H9 (cell line): ENCODE measurements around the gene IGF1R. TPM values are rescaled to one million over a fixed set of nuclear protein-coding genes. Genes with fewer than 3 reads are reported as not detected.

Experiments used
- DNase-seq: peaks from one replicate; pipeline ENCODE4 v3.0.0-alpha.2; 2017
- H2AFZ ChIP-seq: one replicate; pipeline ENCODE4 v1.6.1; 2013; ENCODE audit warnings: mild to moderate bottlenecking, low read length, control low read depth, moderate library complexity
- H2AK5ac ChIP-seq: 2 replicates; pipeline ENCODE4 v1.6.1; 2013; ENCODE audit warnings: low read length, control low read depth, mixed read lengths; ENCODE audit not compliant: insufficient read length
- H2BK120ac ChIP-seq: one replicate; pipeline ENCODE4 v1.6.1; 2013; ENCODE audit warnings: low read depth, mild to moderate bottlenecking, low read length, control low read depth, inconsistent platforms; ENCODE audit not compliant: poor library complexity, severe bottlenecking
- H2BK12ac ChIP-seq: 2 replicates; pipeline ENCODE4 v1.6.1; 2013; ENCODE audit warnings: low read length, control low read depth, mixed read lengths, low read depth; ENCODE audit not compliant: insufficient read length
- H2BK15ac ChIP-seq: 2 replicates; pipeline ENCODE4 v1.6.1; 2013; ENCODE audit warnings: low read depth, low read length, control low read depth
- H2BK20ac ChIP-seq: one replicate; pipeline ENCODE4 v1.6.1; 2013; ENCODE audit warnings: low read depth, mild to moderate bottlenecking, low read length, control low read depth, inconsistent platforms; ENCODE audit not compliant: poor library complexity, severe bottlenecking
- H2BK5ac ChIP-seq: 2 replicates; pipeline ENCODE4 v1.6.1; 2013; ENCODE audit warnings: low read length, control low read depth, mixed read lengths; ENCODE audit not compliant: insufficient read length
- H3K14ac ChIP-seq: 2 replicates; pipeline ENCODE4 v1.6.1; 2013; ENCODE audit warnings: low read length, control low read depth; ENCODE audit not compliant: insufficient read depth
- H3K18ac ChIP-seq: 2 replicates; pipeline ENCODE4 v1.6.1; 2013; ENCODE audit warnings: low read depth, mild to moderate bottlenecking, mixed read lengths, low read length, control low read depth; ENCODE audit not compliant: insufficient read length
- H3K23ac ChIP-seq: 2 replicates; pipeline ENCODE4 v1.6.1; 2013; ENCODE audit warnings: low read length, control low read depth, mixed read lengths, low read depth; ENCODE audit not compliant: insufficient read length
- H3K23me2 ChIP-seq: 2 replicates; pipeline ENCODE4 v1.6.1; 2013; ENCODE audit warnings: low read depth, mild to moderate bottlenecking, mixed read lengths, low read length, control low read depth; ENCODE audit not compliant: insufficient read length, poor library complexity, severe bottlenecking
- H3K27ac ChIP-seq: 2 replicates; pipeline ENCODE4 v1.5.1; 2013; ENCODE audit warnings: low read length, control low read depth, mixed read lengths, low read depth; ENCODE audit not compliant: insufficient read length
- H3K27me3 ChIP-seq: 2 replicates; pipeline ENCODE4 v1.6.1; 2013; ENCODE audit warnings: low read length, control low read depth, inconsistent platforms; ENCODE audit not compliant: insufficient read depth
- H3K4ac ChIP-seq: 2 replicates; pipeline ENCODE4 v1.6.1; 2013; ENCODE audit warnings: low read depth, mild to moderate bottlenecking, control low read depth, inconsistent platforms, low read length, moderate library complexity
- H3K4me1 ChIP-seq: 2 replicates; pipeline ENCODE4 v1.6.1; 2013; ENCODE audit warnings: low read length, control low read depth, inconsistent platforms; ENCODE audit not compliant: insufficient read depth
- H3K4me2 ChIP-seq: 2 replicates; pipeline ENCODE4 v1.6.1; 2013; ENCODE audit warnings: low read length, control low read depth, mixed read lengths; ENCODE audit not compliant: insufficient read length, insufficient read depth
- H3K56ac ChIP-seq: 2 replicates; pipeline ENCODE4 v1.6.1; 2013; ENCODE audit warnings: low read depth, mild to moderate bottlenecking, mixed read lengths, low read length, control low read depth; ENCODE audit not compliant: insufficient read length
- H3K79me1 ChIP-seq: 2 replicates; pipeline ENCODE4 v1.6.1; 2013; ENCODE audit warnings: low read depth, mild to moderate bottlenecking, moderate library complexity, low read length, control low read depth, inconsistent platforms; ENCODE audit not compliant: insufficient read depth, poor library complexity, severe bottlenecking
- H3K79me2 ChIP-seq: 2 replicates; pipeline ENCODE4 v1.6.1; 2013; ENCODE audit warnings: low read length, control low read depth, inconsistent platforms; ENCODE audit not compliant: insufficient read depth
- H3K9ac ChIP-seq: 2 replicates; pipeline ENCODE4 v1.6.1; 2013; ENCODE audit warnings: low read length, control low read depth, mixed read lengths; ENCODE audit not compliant: insufficient read length; ENCODE audit errors: extremely low read depth
- H3K9me3 ChIP-seq: one replicate; pipeline ENCODE4 v1.6.1; 2013; ENCODE audit warnings: low read depth, low read length, inconsistent platforms; ENCODE audit not compliant: control insufficient read depth
- H3T11ph ChIP-seq: one replicate; pipeline ENCODE4 v1.6.1; 2013; ENCODE audit warnings: mild to moderate bottlenecking, low read length, control low read depth, inconsistent platforms
- H4K20me1 ChIP-seq: one replicate; pipeline ENCODE4 v1.6.1; 2013; ENCODE audit not compliant: control insufficient read depth, insufficient read length, insufficient read depth
- H4K5ac ChIP-seq: 2 replicates; pipeline ENCODE4 v1.6.1; 2013; ENCODE audit warnings: low read depth, mild to moderate bottlenecking, mixed read lengths, low read length, control low read depth; ENCODE audit not compliant: insufficient read length
- H4K8ac ChIP-seq: replicated peaks from 2 replicates; pipeline ENCODE4 v1.6.1; 2013; ENCODE audit warnings: low read length, control low read depth, mixed read lengths, low read depth; ENCODE audit not compliant: insufficient read length
- H4K91ac ChIP-seq: 2 replicates; pipeline ENCODE4 v1.6.1; 2013; ENCODE audit warnings: low read depth, mild to moderate bottlenecking, moderate library complexity, mixed read lengths, low read length, control low read depth; ENCODE audit not compliant: insufficient read length
- H3K27ac Mint-ChIP-seq, 3 experiments: 2 replicates in 2 of 3; 3 replicates in 1 of 3; pipeline ENCODE4 v1.8.0; 2020 to 2021; ENCODE audit warnings: mixed read lengths in 3 of 3, mild to moderate bottlenecking in 1 of 3, moderate library complexity in 1 of 3
- H3K27me3 Mint-ChIP-seq: 2 replicates; pipeline ENCODE4 v1.8.0; 2021; ENCODE audit warnings: low read depth, mild to moderate bottlenecking, moderate library complexity, mixed read lengths
- H3K36me3 Mint-ChIP-seq, 3 experiments: 2 replicates in 2 of 3; 3 replicates in 1 of 3; pipeline ENCODE4 v1.8.0; 2020 to 2021; ENCODE audit warnings: low read depth in 3 of 3, mixed read lengths in 3 of 3; ENCODE audit not compliant: insufficient read depth in 1 of 3
- H3K4me1 Mint-ChIP-seq, 2 experiments: 2 replicates each; pipeline ENCODE4 v1.8.0; 2020; ENCODE audit warnings: mixed read lengths in 2 of 2
- H3K4me3 Mint-ChIP-seq, 2 experiments: 2 replicates in 1 of 2; 3 replicates in 1 of 2; pipeline ENCODE4 v1.8.0; 2020 to 2021; ENCODE audit warnings: mild to moderate bottlenecking in 2 of 2, mixed read lengths in 2 of 2, moderate library complexity in 1 of 2
- H3K9me3 Mint-ChIP-seq, 2 experiments: 2 replicates in 1 of 2; 3 replicates in 1 of 2; pipeline ENCODE4 v1.8.0; 2020; ENCODE audit warnings: mild to moderate bottlenecking in 2 of 2, mixed read lengths in 2 of 2, moderate library complexity in 1 of 2
- WGBS: extraction: QIAGEN DNeasy Blood & Tissue Kit; methylation state at CpG from one replicate; pipeline ENCODE4 v1.1.7; 2013; ENCODE audit warnings: missing lambda C conversion rate, low lambda C conversion rate, mixed read lengths; ENCODE audit not compliant: insufficient read length; ENCODE audit errors: extremely low coverage; 5-methylcytosine and 5-hydroxymethylcytosine counted together
- total RNA-seq: library from RNA; stranded (reverse); gene quantifications from 2 replicates; pipeline ENCODE4 v1.2.1, GENCODE V29; 2021
- TF ChIP-seq, protein P1 (sequence below): fragments of 200-600 bp; sonication (generic); conservative IDR thresholded peaks from 3 replicates; pipeline ENCODE4 v1.8.0; 2021; ENCODE audit warnings: antibody characterized with exemption, mild to moderate bottlenecking

IGF1R gene
- total RNA-seq, 1 experiment from 2014 or later: 70.0 TPM

DNA sequence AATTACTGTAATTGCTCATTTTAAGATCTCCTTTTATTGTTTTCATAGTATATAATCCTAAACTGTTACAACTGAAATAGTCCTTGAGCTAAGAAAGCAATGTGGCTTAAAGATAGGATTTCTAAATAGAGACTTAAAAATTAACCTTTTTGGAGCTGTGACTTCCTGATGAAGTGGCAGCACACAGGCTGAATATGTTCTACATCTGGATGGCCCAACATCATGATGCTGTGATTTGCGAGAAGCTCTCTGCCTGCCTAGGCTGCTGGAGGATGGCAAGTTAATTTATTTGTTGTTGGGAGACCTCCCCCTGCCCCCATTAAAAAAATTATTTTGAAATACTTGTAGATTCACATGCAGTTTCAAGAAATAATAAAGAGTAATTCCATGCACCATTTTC is 134.5 kb downstream of the IGF1R start:
- no peak for DNase-seq
- H3K4me1 Mint-ChIP-seq: peaks cover 56 to 57% of the 10 kb centered on the region in 2 experiments
- WGBS: no CpG with 5 or more reads among the region's 1 CpG

More for the DNA sequence above, 134.5 kb downstream of the IGF1R start:
- Histone ChIP-seq H3K27ac (no peak overlapping the region), H3K18ac (no peak overlapping the region), H2BK12ac (no peak overlapping the region), H3K79me1 (peaks cover 9% of the 10 kb centered on the region), H3K27me3 (no peaks in the 10 kb centered on the region), H3K4me1 (peaks cover 15% of the 10 kb centered on the region; the same call in 1 of the 2 replicates), H4K5ac (no peak overlapping the region), H3K56ac (no peak overlapping the region), H3K4ac (no peak overlapping the region), H2BK20ac (no peak overlapping the region), H3K9me3 (no peaks in the 10 kb centered on the region), H3K23me2 (no peaks in the 10 kb centered on the region), H4K20me1 (no peaks in the 10 kb centered on the region), H4K91ac (no peak overlapping the region), H2AFZ (no peak overlapping the region), H2BK120ac (no peak overlapping the region), H4K8ac (no peak overlapping the region), H3K4me2 (no peak overlapping the region), H3K14ac (no peak overlapping the region), H3K79me2 (peaks cover 14% of the 10 kb centered on the region; the same call in 1 of the 2 replicates), H3K23ac (no peak overlapping the region), H2BK15ac (no peak overlapping the region), H3T11ph (no peak overlapping the region), H2BK5ac (no peak overlapping the region), H3K9ac (no peak overlapping the region), H2AK5ac (no peak overlapping the region)
- Mint-ChIP-seq H3K36me3 (no peaks in the 10 kb centered on the region; a peak in 2 of 7 replicates), H3K27me3 (no peaks in the 10 kb centered on the region), H3K4me3 (no peak overlapping the region), H3K9me3 (no peaks in the 10 kb centered on the region), H3K27ac (no peak overlapping the region)
- TF ChIP-seq, protein P1, sequence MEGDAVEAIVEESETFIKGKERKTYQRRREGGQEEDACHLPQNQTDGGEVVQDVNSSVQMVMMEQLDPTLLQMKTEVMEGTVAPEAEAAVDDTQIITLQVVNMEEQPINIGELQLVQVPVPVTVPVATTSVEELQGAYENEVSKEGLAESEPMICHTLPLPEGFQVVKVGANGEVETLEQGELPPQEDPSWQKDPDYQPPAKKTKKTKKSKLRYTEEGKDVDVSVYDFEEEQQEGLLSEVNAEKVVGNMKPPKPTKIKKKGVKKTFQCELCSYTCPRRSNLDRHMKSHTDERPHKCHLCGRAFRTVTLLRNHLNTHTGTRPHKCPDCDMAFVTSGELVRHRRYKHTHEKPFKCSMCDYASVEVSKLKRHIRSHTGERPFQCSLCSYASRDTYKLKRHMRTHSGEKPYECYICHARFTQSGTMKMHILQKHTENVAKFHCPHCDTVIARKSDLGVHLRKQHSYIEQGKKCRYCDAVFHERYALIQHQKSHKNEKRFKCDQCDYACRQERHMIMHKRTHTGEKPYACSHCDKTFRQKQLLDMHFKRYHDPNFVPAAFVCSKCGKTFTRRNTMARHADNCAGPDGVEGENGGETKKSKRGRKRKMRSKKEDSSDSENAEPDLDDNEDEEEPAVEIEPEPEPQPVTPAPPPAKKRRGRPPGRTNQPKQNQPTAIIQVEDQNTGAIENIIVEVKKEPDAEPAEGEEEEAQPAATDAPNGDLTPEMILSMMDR: no peak
